Activated B cell treated with CpG ODN at 0.5 μM for 24 hours (primary cell): ENCODE results near the gene ANAPC16. TPM values are rescaled to one million over a fixed set of nuclear protein-coding genes. Genes with fewer than 3 reads are reported as not detected.
A peak's percentile ranks its signal among the peaks of the same experiment; 100 is the strongest.

Experiments
- ATAC-seq: fragments of 200-7000 bp; cut with Tn5 transposase; one replicate; pipeline ENCODE4 v1.10.0; 2021; ENCODE audit warnings: low read depth, mild to moderate bottlenecking, moderate library complexity
- CTCF ChIA-PET: fragments of 350-600 bp; sonication (Branson Sonifier 250); formaldehyde crosslinking; loops from one replicate; lab custom pipeline; 2021; ENCODE audit warnings: antibody characterized with exemption; lab: Charles Lee
- POLR2A ChIA-PET: fragments of 350-600 bp; sonication (Branson Sonifier 250); formaldehyde crosslinking; loops from one replicate; lab custom pipeline; 2021; ENCODE audit warnings: antibody characterized with exemption; lab: Charles Lee
- DNase-seq: peaks from one replicate; pipeline ENCODE4 v3.0.0; 2022
- H3K27ac Mint-ChIP-seq: one replicate; pipeline ENCODE4 v1.8.0; 2020; ENCODE audit warnings: mixed read lengths
- H3K27me3 Mint-ChIP-seq: one replicate; pipeline ENCODE4 v1.8.0; 2021; ENCODE audit warnings: mixed read lengths
- H3K36me3 Mint-ChIP-seq: one replicate; pipeline ENCODE4 v1.8.0; 2021; ENCODE audit warnings: low read depth, mixed read lengths
- H3K4me1 Mint-ChIP-seq: one replicate; pipeline ENCODE4 v1.8.0; 2021; ENCODE audit warnings: mixed read lengths
- H3K4me3 Mint-ChIP-seq: one replicate; pipeline ENCODE4 v1.8.0; 2020; ENCODE audit warnings: mild to moderate bottlenecking, mixed read lengths
- H3K9me3 Mint-ChIP-seq: one replicate; pipeline ENCODE4 v1.8.0; 2020; ENCODE audit warnings: mixed read lengths
- CTCF ChIP-seq: fragments of 200-600 bp; IDR thresholded peaks from one replicate; pipeline ENCODE4 v1.8.0; 2022; ENCODE audit warnings: antibody characterized with exemption, mild to moderate bottlenecking
- intact Hi-C: fragments of 100-400 bp; cut with micrococcal nuclease; formaldehyde crosslinking; loops from one replicate; pipeline ENCODE4 v1.15.1; 2024
- total RNA-seq: library from RNA; stranded (reverse); gene quantifications from 2 replicates; pipeline ENCODE4 v1.2.3, GENCODE V29; 2022

Gene ANAPC16
- total RNA-seq, 1 donor from 2014 or later = 137 TPM

- ATAC-seq = no peak
- no peak for TF ChIP-seq CTCF
- ChIA-PET CTCF (interaction anchor here (0.7 to 0.8 kb wide), 2 partner anchors 9 to 158 kb away, joined by 3 to 6 read pairs; no protein-coding TSS in a partner anchor), POLR2A (interaction anchor here (0.7 to 8.4 kb wide), 9 partner anchors 35 to 123 kb away, joined by 3 to 79 read pairs (median 4); partner anchors contain the start of gene DDIT4)
- H3K4me1 Mint-ChIP-seq = peaks cover 58% of the 10 kb centered on the region
- peaks cover 51% of the 10 kb centered on the region for H3K36me3 Mint-ChIP-seq
- no peak overlapping the region for H3K4me3 Mint-ChIP-seq
- H3K27ac Mint-ChIP-seq = peak overlapping the region; percentile 38
- DNase-seq = no peak
- no peaks in the 10 kb centered on the region for H3K27me3 Mint-ChIP-seq
- H3K9me3 Mint-ChIP-seq = no peaks in the 10 kb centered on the region
- intact Hi-C loops = no loop called here
Observed at GRCh38 chr10:72226418-72227027, 10.7 kb downstream of the ANAPC16 start.

GRCh38 chr10:72227826-72228225, 12.0 kb downstream of the ANAPC16 start:
- ChIA-PET CTCF (interaction anchor here (1.1 kb wide), 3 partner anchors 109 to 179 kb away, joined by 3 to 5 read pairs (median 3); no protein-coding TSS in a partner anchor), POLR2A (interaction anchor here (0.7 to 8.4 kb wide), 9 partner anchors 9 to 107 kb away, joined by 3 to 79 read pairs (median 10); partner anchors contain the start of genes ASCC1 and DDIT4)
- Mint-ChIP-seq H3K36me3 (peaks cover 51% of the 10 kb centered on the region), H3K27me3 (no peaks in the 10 kb centered on the region), H3K9me3 (no peaks in the 10 kb centered on the region), H3K4me3 (no peak overlapping the region), H3K27ac (peak overlapping the region; percentile 66), H3K4me1 (peaks cover 55% of the 10 kb centered on the region)
- intact Hi-C loops = no loop called here
- DNase-seq (no peak), ATAC-seq (peak; percentile 22)
- no peak for TF ChIP-seq CTCF

- no peak for TF ChIP-seq CTCF
- no peak for DNase-seq
- intact Hi-C loops = no loop called here
- ATAC-seq = no peak
- Mint-ChIP-seq H3K36me3 (peaks cover 55% of the 10 kb centered on the region), H3K4me3 (no peak overlapping the region), H3K9me3 (no peaks in the 10 kb centered on the region), H3K4me1 (peaks cover 50% of the 10 kb centered on the region), H3K27me3 (no peaks in the 10 kb centered on the region), H3K27ac (peak overlapping the region; percentile 66)
- POLR2A ChIA-PET = interaction anchor here (0.6 to 8.4 kb wide), 10 partner anchors 9 to 107 kb away, joined by 3 to 79 read pairs (median 7); partner anchors contain the start of genes ASCC1 and DDIT4
- CTCF ChIA-PET = interaction anchor here (1.1 kb wide), 3 partner anchors 109 to 180 kb away, joined by 3 to 5 read pairs (median 3); no protein-coding TSS in a partner anchor
Observed at GRCh38 chr10:72228318-72228751, 12.5 kb downstream of the ANAPC16 start.

- DNase-seq (no peak), ATAC-seq (no peak)
- intact Hi-C loops = no loop called here
- Mint-ChIP-seq H3K4me3 (no peak overlapping the region), H3K9me3 (no peaks in the 10 kb centered on the region), H3K36me3 (peaks cover 51% of the 10 kb centered on the region), H3K4me1 (peaks cover 37% of the 10 kb centered on the region), H3K27me3 (no peaks in the 10 kb centered on the region), H3K27ac (no peak overlapping the region)
- ChIA-PET CTCF (interaction anchor here (1.0 to 1.1 kb wide), 3 partner anchors 108 to 181 kb away, joined by 3 to 5 read pairs (median 5); no protein-coding TSS in a partner anchor), POLR2A (interaction anchor here (0.6 to 8.4 kb wide), 14 partner anchors 8 to 180 kb away, joined by 3 to 79 read pairs (median 4); partner anchors contain the start of genes ANAPC16, ASCC1 and DDIT4)
- no peak for TF ChIP-seq CTCF
Observed at GRCh38 chr10:72229261-72230251, 13.7 kb downstream of the ANAPC16 start.
